Effector memory CD8-positive, alpha-beta T cell (primary cell): Measurements from ENCODE around the gene CD63.

Experiments used
- ATAC-seq: fragments of 150-1000 bp; cut with Tn5 transposase; replicated peaks from 2 replicates; pipeline ENCODE4 v1.10.0; 2021; ENCODE audit warnings: mild to moderate bottlenecking, moderate library complexity
- DNase-seq, 3 experiments: peaks; one replicate each; pipeline ENCODE4 v3.0.0; 2021
- H3K27ac Mint-ChIP-seq, 2 donors: one replicate each; pipeline ENCODE4 v1.8.0; 2022; ENCODE audit warnings: mild to moderate bottlenecking in 2 of 2, mixed read lengths in 2 of 2, moderate library complexity in 2 of 2
- H3K27me3 Mint-ChIP-seq, 2 donors: one replicate each; pipeline ENCODE4 v1.8.0; 2022; ENCODE audit warnings: mixed read lengths in 2 of 2
- H3K36me3 Mint-ChIP-seq: one replicate; pipeline ENCODE4 v1.8.0; 2022; ENCODE audit warnings: mild to moderate bottlenecking, moderate library complexity, mixed read lengths; ENCODE audit not compliant: insufficient read depth
- H3K4me1 Mint-ChIP-seq, 2 donors: one replicate each; pipeline ENCODE4 v1.8.0; 2022; ENCODE audit warnings: low read depth in 2 of 2, mixed read lengths in 2 of 2
- H3K4me3 Mint-ChIP-seq, 2 donors: one replicate each; pipeline ENCODE4 v1.8.0; 2022; ENCODE audit warnings: mild to moderate bottlenecking in 2 of 2, mixed read lengths in 2 of 2, moderate library complexity in 2 of 2
- H3K9me3 Mint-ChIP-seq, 2 donors: one replicate each; pipeline ENCODE4 v1.8.0; 2022; ENCODE audit warnings: mixed read lengths in 2 of 2

CD63 gene

DNA sequence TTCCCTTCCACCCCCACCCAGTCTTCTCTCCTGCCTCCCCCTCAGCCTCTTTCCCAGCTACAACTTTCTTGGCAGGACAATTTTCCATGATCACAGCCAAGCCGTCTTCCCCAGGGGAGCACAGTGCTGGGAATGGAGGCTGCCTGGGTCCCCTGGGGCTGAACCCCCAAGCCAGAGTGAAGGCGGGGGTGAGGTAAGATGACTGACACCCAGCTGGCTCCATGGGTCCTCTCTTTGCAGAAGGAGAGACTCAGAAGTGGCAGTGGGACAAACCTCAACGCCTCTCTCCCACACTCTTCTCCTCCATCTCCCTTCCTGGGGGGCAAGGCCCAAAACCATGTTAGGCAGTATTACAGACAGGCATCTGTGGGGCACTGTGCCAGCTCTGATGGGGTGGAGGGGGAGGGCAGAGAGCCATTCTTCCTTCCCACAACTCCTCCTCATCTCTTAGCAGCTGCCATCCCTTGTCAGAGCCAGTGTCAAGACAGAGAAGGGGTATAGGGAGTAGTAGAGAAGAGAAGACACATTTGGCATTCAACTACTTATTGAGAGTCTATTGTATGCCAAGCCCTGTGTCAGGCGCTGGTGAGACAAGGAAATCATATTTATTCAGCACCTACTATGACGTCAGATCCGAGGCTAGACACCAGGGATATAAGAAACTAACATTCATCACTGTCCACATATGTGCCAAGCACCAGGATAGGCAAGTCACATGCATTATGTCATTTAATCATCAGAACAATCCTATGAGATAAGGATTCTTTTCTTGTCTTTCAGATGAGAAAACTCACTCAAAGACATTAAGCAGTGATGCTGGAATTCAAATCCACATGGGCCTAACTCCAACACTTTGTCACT is 24.7 kb downstream of the CD63 start:
- Mint-ChIP-seq H3K9me3 (no peaks in the 10 kb centered on the region), H3K4me1 (peaks cover 15 to 18% of the 10 kb centered on the region in 2 donors), H3K27me3 (peaks cover 29 to 46% of the 10 kb centered on the region in 2 donors), H3K4me3 (no peak overlapping the region), H3K36me3 (no peaks in the 10 kb centered on the region), H3K27ac (no peak overlapping the region)
- DNase-seq (no peak), ATAC-seq (no peak)

DNA sequence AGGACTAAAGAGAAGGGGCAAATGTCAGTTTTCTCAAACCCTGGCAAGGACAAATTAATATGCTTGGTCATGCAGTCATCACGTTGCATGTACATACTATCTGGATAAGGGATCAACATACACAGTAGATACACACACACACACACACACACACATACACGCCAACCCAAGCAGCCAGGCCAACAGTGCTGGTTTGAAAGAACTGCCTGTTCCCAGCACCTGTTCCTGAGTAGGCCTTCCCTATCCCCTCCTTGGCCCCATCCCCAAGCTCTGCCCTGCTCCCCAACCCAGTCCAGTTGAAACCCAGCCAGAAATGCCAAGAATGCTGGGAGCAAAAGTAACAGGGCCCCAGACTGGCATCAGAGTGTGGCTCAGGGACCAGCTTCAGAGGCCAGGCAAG is 25.5 kb downstream of the CD63 start:
- no peak overlapping the region for H3K27ac Mint-ChIP-seq
- H3K4me1 Mint-ChIP-seq, result peaks cover 10 to 11% of the 10 kb centered on the region in 2 donors
- peaks cover 20 to 42% of the 10 kb centered on the region in 2 donors for H3K27me3 Mint-ChIP-seq
- no peak overlapping the region for H3K4me3 Mint-ChIP-seq
- no peaks in the 10 kb centered on the region for H3K9me3 Mint-ChIP-seq
- ATAC-seq (no peak), DNase-seq (no peak)
- H3K36me3 Mint-ChIP-seq, result no peaks in the 10 kb centered on the region

DNA sequence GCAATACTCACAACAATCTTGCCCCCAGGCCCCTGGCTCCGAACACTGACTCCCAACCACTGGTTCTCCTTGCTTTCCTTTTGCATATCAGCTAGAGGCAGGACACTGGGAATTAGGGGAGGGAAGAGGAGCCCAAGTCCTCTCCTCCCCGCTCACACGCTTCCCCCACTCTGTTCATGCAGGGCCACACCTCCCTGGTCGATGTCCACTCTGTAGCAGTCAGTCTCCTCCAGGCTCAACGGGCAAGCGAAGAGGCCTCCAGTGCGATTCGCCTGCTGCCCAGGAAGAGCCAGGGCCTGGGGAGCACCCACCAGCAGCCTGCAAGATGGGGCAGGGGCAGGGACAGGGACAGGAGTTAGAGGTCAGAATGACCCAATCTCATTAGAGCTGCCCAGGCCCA is 25.9 kb downstream of the CD63 start:
- ATAC-seq, result no peak
- DNase-seq, result no peak
- no peaks in the 10 kb centered on the region for H3K9me3 Mint-ChIP-seq
- peaks cover 17 to 42% of the 10 kb centered on the region in 2 donors for H3K27me3 Mint-ChIP-seq
- no peak overlapping the region for H3K4me3 Mint-ChIP-seq
- H3K27ac Mint-ChIP-seq, result no peak overlapping the region
- H3K36me3 Mint-ChIP-seq, result no peaks in the 10 kb centered on the region
- H3K4me1 Mint-ChIP-seq, result peaks cover 6 to 7% of the 10 kb centered on the region in 2 donors

DNA sequence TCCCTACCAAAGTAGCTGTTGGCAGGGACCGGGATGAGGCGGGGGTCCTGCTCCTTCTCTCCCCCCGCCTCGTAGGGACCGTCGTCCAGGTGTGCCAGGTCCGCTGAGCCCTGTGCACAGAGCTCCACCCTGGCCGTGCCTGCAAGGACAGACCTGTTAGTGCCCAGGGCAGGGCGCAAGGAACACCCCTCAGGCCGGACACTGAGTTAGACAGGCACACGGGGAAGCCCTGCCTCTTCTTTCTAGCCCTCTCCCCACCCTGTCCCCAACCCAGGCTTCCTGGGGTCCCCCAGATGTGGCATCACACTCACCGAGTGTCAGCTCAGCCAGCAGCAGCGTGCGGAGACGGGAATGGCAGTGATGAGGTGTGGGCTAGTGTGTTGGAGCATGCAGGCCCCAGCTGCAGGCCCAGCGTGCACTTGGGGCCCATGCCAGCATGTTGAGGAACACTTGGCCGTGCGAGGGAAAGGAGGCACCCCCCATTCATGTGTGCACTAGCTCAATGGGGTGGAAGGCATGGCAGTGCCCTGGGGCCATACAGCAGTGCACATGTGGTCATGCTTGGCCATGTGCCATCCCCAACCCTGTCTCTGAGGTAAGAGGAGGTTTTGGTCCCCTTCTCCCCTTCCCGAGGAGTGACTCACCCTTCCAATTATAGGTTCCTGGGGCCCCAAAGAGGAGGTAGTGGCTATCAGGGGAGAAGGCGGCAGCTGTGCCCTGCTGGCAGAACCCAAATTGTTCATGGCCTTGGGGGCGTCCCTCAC is 28.4 kb downstream of the CD63 start:
- no peaks in the 10 kb centered on the region for H3K9me3 Mint-ChIP-seq
- peaks cover 6 to 53% of the 10 kb centered on the region in 2 donors for H3K27me3 Mint-ChIP-seq
- H3K4me1 Mint-ChIP-seq, result peaks cover 0 to 1% of the 10 kb centered on the region in 2 donors
- no peak for ATAC-seq
- no peak for DNase-seq
- H3K4me3 Mint-ChIP-seq, result no peak overlapping the region
- H3K27ac Mint-ChIP-seq, result no peak overlapping the region
- no peaks in the 10 kb centered on the region for H3K36me3 Mint-ChIP-seq

DNA sequence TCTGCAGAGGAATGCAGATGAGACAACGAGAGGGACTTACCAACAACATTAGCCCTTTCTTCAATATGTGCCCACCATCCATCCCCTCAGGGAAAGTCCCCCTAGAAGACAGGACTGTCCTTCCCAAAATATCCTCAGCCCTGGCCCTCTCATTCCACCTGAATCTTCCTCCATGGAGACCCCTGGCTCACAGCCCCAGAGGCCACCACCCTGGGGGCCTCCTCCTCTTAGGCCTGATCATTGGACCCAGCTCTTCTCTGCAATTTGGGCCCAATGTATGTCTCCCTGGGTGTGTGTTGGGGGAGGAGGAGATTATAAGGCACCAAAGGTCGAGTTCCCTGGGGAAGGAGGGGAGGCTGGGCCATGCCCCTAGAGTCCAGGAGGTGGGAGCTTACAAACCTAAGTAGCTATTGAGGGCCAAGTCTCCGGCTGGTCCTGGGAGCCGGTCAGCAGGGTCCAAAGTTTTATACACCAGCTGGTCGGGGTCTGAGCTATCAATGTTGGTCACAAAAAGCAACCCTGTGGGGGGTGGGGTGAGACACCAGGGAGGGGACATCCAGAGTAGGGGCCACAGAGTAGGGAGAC is 29.2 kb downstream of the CD63 start:
- ATAC-seq (no peak), DNase-seq (no peak)
- no peak overlapping the region for H3K4me3 Mint-ChIP-seq
- no peaks in the 10 kb centered on the region for H3K9me3 Mint-ChIP-seq
- no peaks in the 10 kb centered on the region for H3K36me3 Mint-ChIP-seq
- peaks cover 0 to 1% of the 10 kb centered on the region in 2 donors for H3K4me1 Mint-ChIP-seq
- H3K27ac Mint-ChIP-seq, result no peak overlapping the region
- peaks cover 6 to 61% of the 10 kb centered on the region in 2 donors for H3K27me3 Mint-ChIP-seq

DNA sequence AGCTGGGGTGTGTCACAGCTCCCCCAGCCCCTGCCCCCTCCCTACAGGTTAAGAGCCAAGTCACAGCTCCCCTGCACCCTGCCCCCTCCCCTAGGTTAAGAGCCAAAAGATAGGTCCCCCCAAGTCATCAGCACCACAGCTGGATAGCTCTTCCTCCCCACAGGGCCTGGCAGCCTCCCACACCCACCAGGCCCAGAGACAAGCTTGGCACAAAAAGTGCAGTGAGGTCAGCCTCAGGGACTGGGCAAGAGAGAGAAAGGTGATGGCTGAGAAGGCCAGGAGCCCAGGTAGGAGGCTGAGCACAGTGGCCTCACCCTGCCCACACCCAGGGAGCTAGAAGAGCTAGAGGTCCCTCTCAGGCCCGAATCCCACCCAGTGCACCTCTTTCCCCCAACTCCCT is 29.8 kb downstream of the CD63 start:
- no peaks in the 10 kb centered on the region for H3K9me3 Mint-ChIP-seq
- ATAC-seq, result no peak
- no peak for DNase-seq
- no peaks in the 10 kb centered on the region for H3K36me3 Mint-ChIP-seq
- no peak overlapping the region for H3K27ac Mint-ChIP-seq
- H3K27me3 Mint-ChIP-seq, result peaks cover 6 to 61% of the 10 kb centered on the region in 2 donors
- H3K4me1 Mint-ChIP-seq, result peaks cover 0 to 1% of the 10 kb centered on the region in 2 donors
- no peak overlapping the region for H3K4me3 Mint-ChIP-seq

DNA sequence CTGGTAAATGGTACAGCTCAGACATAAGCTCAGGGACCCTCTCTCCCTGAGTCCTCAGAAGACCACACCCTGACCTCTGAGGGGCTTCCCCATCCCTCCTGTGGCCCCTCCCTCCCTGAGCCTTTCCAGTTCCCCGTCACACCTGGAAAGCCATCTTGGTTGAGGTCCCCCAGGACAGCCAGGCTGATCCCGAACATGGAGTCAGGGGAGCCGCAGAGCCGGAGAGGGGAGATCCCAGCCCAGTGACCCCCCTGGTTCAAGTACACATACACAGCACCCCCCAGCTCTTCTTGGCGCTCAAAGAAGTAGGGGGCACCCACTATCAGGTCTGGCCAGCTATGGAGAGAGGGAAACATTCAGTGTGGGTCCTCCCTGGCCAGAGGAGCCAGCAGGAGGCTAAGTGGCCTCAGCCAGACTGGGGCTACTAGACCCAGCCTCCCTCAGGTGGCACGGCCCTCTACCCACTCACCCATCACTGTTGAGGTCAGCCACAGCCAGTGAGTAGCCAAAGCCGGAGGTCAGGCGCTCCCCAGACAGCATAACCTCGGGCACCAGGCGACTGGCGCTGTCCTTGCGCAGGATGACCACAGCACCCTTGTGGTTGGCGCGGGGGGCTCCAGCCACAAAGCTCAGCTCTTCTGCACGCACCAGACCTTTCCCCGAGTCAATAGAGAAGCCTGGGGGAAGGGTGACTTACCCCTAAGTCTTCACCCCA is 30.4 kb downstream of the CD63 start:
- Mint-ChIP-seq H3K4me1 (peaks cover 0 to 1% of the 10 kb centered on the region in 2 donors), H3K27me3 (peaks cover 6 to 55% of the 10 kb centered on the region in 2 donors), H3K9me3 (no peaks in the 10 kb centered on the region), H3K4me3 (no peak overlapping the region), H3K27ac (no peak overlapping the region), H3K36me3 (no peaks in the 10 kb centered on the region)
- no peak for DNase-seq
- no peak for ATAC-seq

DNA sequence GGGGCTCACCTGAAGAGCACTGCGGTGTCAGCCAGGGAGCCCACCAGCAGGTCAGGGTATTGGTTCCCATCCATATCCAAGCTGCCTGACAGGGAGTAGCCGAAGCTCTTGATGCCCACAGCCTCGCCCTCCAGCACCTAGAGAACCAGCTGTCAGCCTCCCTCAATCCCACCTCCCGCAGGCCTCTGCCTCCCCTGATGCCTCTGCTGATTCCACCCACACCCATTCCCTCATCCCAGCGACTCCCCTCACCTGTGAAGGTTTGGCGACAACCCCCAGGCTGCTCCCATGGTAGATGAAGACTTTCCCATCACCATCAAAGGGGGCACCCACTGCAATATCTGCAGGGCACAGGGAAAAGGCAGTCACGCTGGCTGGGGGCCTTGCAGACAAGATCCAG is 31.1 kb downstream of the CD63 start:
- DNase-seq (no peak), ATAC-seq (no peak)
- Mint-ChIP-seq H3K36me3 (no peaks in the 10 kb centered on the region), H3K9me3 (no peaks in the 10 kb centered on the region), H3K4me3 (no peak overlapping the region), H3K27ac (peak overlapping the region in 1 of 2 donors; percentile 24), H3K4me1 (peaks cover 0 to 1% of the 10 kb centered on the region in 2 donors), H3K27me3 (peaks cover 6 to 48% of the 10 kb centered on the region in 2 donors)

DNA sequence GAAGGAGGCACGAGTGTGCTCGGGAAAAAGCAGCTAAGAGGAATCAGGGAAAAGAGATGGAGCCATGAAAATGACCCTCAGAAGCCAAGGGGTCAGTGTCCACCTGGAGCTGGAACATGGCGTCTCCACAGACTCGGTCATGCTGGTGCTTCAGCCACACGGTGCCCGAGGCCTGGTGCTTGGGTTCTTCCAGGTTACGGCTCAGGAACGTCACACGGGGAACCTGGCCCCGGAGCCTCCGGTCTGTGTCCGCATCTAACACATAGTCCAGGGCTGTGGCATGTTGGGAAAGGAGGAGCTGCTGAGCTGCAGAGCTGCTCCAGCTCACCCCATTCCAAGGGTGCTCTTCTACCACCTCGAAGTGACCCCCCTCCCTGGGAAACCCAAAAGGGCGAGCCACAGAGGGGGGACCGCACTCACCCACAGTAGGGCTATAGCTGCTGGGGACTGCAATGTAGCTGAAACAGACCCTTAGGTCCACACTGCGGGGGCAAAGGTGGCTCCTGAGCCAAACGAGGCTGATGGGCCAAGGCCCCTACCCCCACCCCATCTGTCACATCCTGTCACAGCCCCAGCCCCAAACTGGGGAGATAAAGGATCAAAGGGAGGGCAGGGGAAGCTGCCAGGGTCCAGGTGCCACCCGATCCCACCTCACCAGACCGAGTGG is 31.9 kb downstream of the CD63 start:
- Mint-ChIP-seq H3K9me3 (no peaks in the 10 kb centered on the region), H3K27me3 (peaks cover 6 to 45% of the 10 kb centered on the region in 2 donors), H3K4me3 (no peak overlapping the region), H3K36me3 (no peaks in the 10 kb centered on the region), H3K27ac (peak overlapping the region in 1 of 2 donors; percentile 24), H3K4me1 (peaks cover 0 to 1% of the 10 kb centered on the region in 2 donors)
- ATAC-seq (no peak), DNase-seq (no peak)

DNA sequence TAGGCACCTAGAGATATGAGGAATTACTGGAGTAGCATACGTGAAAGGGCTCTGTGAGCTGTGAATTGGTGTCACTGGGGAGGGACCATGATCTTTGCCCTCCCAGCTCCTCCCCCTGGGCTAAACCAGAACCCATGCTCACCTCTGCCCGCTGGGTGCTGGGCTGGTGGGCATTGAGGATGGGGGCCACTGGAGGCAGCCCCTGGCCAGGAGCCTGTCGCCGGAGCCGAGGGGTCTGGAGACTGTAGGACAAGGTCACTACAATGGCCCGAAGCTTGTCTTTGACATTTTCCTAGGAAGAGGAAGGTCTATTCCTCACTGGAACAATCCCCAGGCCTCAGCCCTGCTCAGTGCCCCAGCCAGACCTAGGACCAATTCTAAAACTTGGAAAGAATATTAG is 32.7 kb downstream of the CD63 start:
- peaks cover 6 to 45% of the 10 kb centered on the region in 2 donors for H3K27me3 Mint-ChIP-seq
- no peaks in the 10 kb centered on the region for H3K9me3 Mint-ChIP-seq
- ATAC-seq, result no peak
- DNase-seq, result no peak
- peaks cover 0 to 1% of the 10 kb centered on the region in 2 donors for H3K4me1 Mint-ChIP-seq
- no peak overlapping the region for H3K4me3 Mint-ChIP-seq
- H3K27ac Mint-ChIP-seq, result no peak overlapping the region
- no peaks in the 10 kb centered on the region for H3K36me3 Mint-ChIP-seq

DNA sequence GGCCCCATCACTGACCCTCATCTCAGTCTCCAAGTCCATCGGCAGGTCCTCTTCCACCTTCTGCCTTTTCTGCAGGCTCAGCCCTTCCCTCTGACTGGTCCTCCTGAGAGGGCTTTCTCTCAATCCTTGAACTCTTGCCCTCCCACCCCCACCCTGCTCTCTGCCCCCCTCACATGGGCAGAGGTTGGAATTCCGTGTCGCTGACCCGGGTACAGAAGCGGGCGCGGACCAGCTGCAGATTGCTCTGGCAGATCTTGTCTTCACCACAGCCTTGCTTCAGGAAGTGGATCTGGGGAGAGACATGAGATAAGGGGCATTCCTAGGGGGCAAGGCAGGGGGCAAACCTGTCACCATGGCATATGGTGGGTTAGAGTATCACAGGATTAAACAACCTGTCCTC is 33.5 kb downstream of the CD63 start:
- H3K9me3 Mint-ChIP-seq, result no peaks in the 10 kb centered on the region
- ATAC-seq (no peak), DNase-seq (no peak)
- peaks cover 0 to 1% of the 10 kb centered on the region in 2 donors for H3K4me1 Mint-ChIP-seq
- no peaks in the 10 kb centered on the region for H3K36me3 Mint-ChIP-seq
- no peak overlapping the region for H3K4me3 Mint-ChIP-seq
- H3K27me3 Mint-ChIP-seq, result peaks cover 6 to 45% of the 10 kb centered on the region in 2 donors
- H3K27ac Mint-ChIP-seq, result peak overlapping the region in 1 of 2 donors; percentile 84

DNA sequence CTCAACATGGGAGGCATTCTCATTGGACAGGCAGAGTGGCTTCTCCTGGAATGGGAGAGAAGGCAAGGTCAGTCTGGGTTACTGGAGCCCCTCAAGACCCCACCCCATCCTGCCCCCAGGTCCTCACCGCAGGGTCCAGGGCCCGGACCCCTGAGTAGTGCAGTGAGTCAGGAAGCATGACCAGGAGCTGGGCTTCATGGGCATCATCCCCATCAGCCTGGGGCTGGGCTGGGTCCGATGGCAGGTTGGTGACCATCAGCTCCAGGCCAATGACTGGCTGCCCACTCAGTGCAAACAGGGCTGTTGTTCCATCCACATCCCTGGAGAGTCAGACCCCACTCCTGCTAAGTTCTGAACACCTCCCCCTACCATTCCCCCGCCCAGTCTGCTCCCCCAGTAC is 34.2 kb downstream of the CD63 start:
- DNase-seq (no peak), ATAC-seq (no peak)
- no peaks in the 10 kb centered on the region for H3K9me3 Mint-ChIP-seq
- H3K27ac Mint-ChIP-seq, result peak overlapping the region in 1 of 2 donors; percentile 84
- peaks cover 3 to 45% of the 10 kb centered on the region in 2 donors for H3K27me3 Mint-ChIP-seq
- H3K4me1 Mint-ChIP-seq, result peaks cover 0 to 1% of the 10 kb centered on the region in 2 donors
- H3K4me3 Mint-ChIP-seq, result no peak overlapping the region
- no peaks in the 10 kb centered on the region for H3K36me3 Mint-ChIP-seq

DNA sequence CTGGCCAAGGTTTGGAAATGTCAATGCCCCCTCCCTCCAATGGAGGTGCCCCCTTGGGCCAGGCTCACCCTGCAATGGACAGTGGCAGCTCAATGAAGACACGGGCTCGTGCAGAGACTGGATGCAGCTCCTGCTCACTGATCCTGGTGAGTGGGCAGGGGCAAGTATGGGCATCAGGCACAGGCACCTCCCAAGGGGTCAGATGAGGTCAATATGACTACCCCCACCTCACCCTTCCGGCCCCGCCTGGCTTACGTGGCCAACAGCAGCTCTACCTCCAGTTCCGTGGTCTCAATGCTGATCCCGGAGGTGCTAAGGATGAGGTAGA is 34.7 kb downstream of the CD63 start:
- H3K9me3 Mint-ChIP-seq, result no peaks in the 10 kb centered on the region
- no peak overlapping the region for H3K4me3 Mint-ChIP-seq
- no peak overlapping the region for H3K27ac Mint-ChIP-seq
- ATAC-seq (no peak), DNase-seq (no peak)
- peaks cover 0 to 1% of the 10 kb centered on the region in 2 donors for H3K4me1 Mint-ChIP-seq
- peaks cover 0 to 40% of the 10 kb centered on the region in 2 donors for H3K27me3 Mint-ChIP-seq
- H3K36me3 Mint-ChIP-seq, result no peaks in the 10 kb centered on the region
